ENCODE measurements around the gene AKAP1. TPM values are rescaled to one million over a fixed set of nuclear protein-coding genes. Genes with fewer than 3 reads are reported as not detected.

Gene AKAP1
- total RNA-seq, 1 donor from 2014 or later = 127 TPM

- DNase-seq (ENCODE audit: low spot score in 2 of 2) = no peak
- intact Hi-C loops (cut with DNase I) = loop anchor here (5.0 kb wide), 1 partner anchor 106 kb away; no protein-coding TSS in a partner anchor
- no peak for TF ChIP-seq CTCF (IDR thresholded peaks at IDR 0.05)
- H3K4me3 ChIP-seq = no peak overlapping the region
- H3K4me1 ChIP-seq = no peaks in the 10 kb centered on the region
- no peaks in the 10 kb centered on the region for H3K9me3 ChIP-seq
- H3K27me3 ChIP-seq = no peaks in the 10 kb centered on the region
- no peaks in the 10 kb centered on the region for H3K36me3 ChIP-seq
- no peak overlapping the region for H3K27ac ChIP-seq
These were observed 51.3 kb downstream of the AKAP1 start for GRCh38 chr17:57136355-57136754.

GRCh38 chr17:57138030-57138911 lies 53.2 kb downstream of the AKAP1 start:
- no peak overlapping the region for H3K4me3 ChIP-seq
- H3K27me3 ChIP-seq = no peaks in the 10 kb centered on the region
- H3K4me1 ChIP-seq = no peaks in the 10 kb centered on the region
- H3K36me3 ChIP-seq = no peaks in the 10 kb centered on the region
- TF ChIP-seq CTCF (IDR thresholded peaks at IDR 0.05) = no peak
- no peaks in the 10 kb centered on the region for H3K9me3 ChIP-seq
- no peak for DNase-seq (ENCODE audit: low spot score in 2 of 2)
- H3K27ac ChIP-seq = no peak overlapping the region
- intact Hi-C loops (cut with DNase I) = loop anchor here (5.0 kb wide), 1 partner anchor 104 kb away; no protein-coding TSS in a partner anchor

- H3K4me3 ChIP-seq = no peak overlapping the region
- no peaks in the 10 kb centered on the region for H3K36me3 ChIP-seq
- H3K27ac ChIP-seq = no peak overlapping the region
- no peaks in the 10 kb centered on the region for H3K4me1 ChIP-seq
- intact Hi-C loops (cut with DNase I) = loop anchor here (5.0 kb wide), 1 partner anchor 103 kb away; no protein-coding TSS in a partner anchor
- no peak for TF ChIP-seq CTCF (IDR thresholded peaks at IDR 0.05)
- H3K9me3 ChIP-seq = no peaks in the 10 kb centered on the region
- no peaks in the 10 kb centered on the region for H3K27me3 ChIP-seq
- no peak for DNase-seq (ENCODE audit: low spot score in 2 of 2)
These were observed 54.0 kb downstream of the AKAP1 start for GRCh38 chr17:57138956-57139576.

- no peaks in the 10 kb centered on the region for H3K9me3 ChIP-seq
- no peak overlapping the region for H3K4me3 ChIP-seq
- DNase-seq (ENCODE audit: low spot score in 2 of 2) = no peak
- no peak for TF ChIP-seq CTCF (IDR thresholded peaks at IDR 0.05)
- H3K36me3 ChIP-seq = no peaks in the 10 kb centered on the region
- intact Hi-C loops (cut with DNase I) = no loop called here
- no peak overlapping the region for H3K27ac ChIP-seq
- H3K4me1 ChIP-seq = no peaks in the 10 kb centered on the region
- no peaks in the 10 kb centered on the region for H3K27me3 ChIP-seq
These were observed 55.3 kb downstream of the AKAP1 start for GRCh38 chr17:57140316-57140715.

- intact Hi-C loops (cut with DNase I) = no loop called here
- no peak overlapping the region for H3K4me3 ChIP-seq
- H3K27ac ChIP-seq = no peak overlapping the region
- TF ChIP-seq CTCF (IDR thresholded peaks at IDR 0.05) = no peak
- no peaks in the 10 kb centered on the region for H3K9me3 ChIP-seq
- H3K4me1 ChIP-seq = no peaks in the 10 kb centered on the region
- H3K27me3 ChIP-seq = no peaks in the 10 kb centered on the region
- no peaks in the 10 kb centered on the region for H3K36me3 ChIP-seq
- DNase-seq (ENCODE audit: low spot score in 2 of 2) = no peak
These were observed 57.9 kb downstream of the AKAP1 start for GRCh38 chr17:57142925-57143324.

Measured in ascending aorta (tissue), 2 donors.